ENCODE data around the gene SNX33. TPM values are rescaled to one million over a fixed set of nuclear protein-coding genes. Genes with fewer than 3 reads are reported as not detected.

Gene SNX33
- total and polyA plus RNA-seq, 2 experiments from 2014 or later = 6.2 to 21.2 TPM

DNA sequence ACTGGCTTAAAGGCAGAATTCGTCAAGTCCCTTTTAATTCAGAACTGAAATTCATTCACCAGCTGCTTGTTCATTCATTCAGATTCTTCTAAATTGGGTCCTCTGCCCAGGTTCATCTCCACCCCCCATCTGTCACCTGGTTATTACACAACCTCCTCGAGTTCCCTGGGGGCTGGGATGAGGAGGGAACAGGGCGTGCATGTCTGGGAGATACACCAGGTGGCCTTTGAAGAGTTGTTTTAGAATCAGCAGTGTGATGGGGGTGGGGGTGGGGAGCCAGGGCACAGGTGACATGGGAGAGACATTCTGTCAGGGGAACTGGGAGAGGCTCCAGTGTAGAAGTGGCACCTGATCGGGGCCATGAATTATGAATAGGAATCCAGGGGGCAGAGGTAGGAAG lies 8.2 kb downstream of the SNX33 start:
- H3K79me2 ChIP-seq (replicated peaks; ENCODE audit: insufficient read depth) = peaks cover 47% of the 10 kb centered on the region
- DNase-seq (ENCODE audit: low spot score) (no peak), ATAC-seq (no peak)
- H3F3A ChIP-seq (replicated peaks; ENCODE audit: low read depth) = 0 out of 2 replicates have a peak, but pooled peaks cover 2% of the 10 kb centered on the region
- no peak overlapping the region for H2AFZ ChIP-seq
- H3K4me2 ChIP-seq = no peak overlapping the region
- Mint-ChIP-seq H3K27me3 (ENCODE audit: insufficient read depth, low read depth, poor library complexity) (peaks cover 16% of the 10 kb centered on the region), H3K4me3 (no peak overlapping the region; the same call in 2 of the 3 replicates), H3K4me1 (peaks cover 37% of the 10 kb centered on the region), H3K36me3 (ENCODE audit: low read depth) (peaks cover 18% of the 10 kb centered on the region), H3K27ac (no peak overlapping the region), H3K9me3 (no peaks in the 10 kb centered on the region; the same call in 2 of the 3 replicates)
- no peaks in the 10 kb centered on the region; the same call in 1 of the 2 replicates for H3K36me3 ChIP-seq (ENCODE audit: insufficient read depth)
- no peak overlapping the region for H3K4me3 ChIP-seq
- peaks cover 11% of the 10 kb centered on the region for H4K20me1 ChIP-seq (replicated peaks; ENCODE audit: insufficient read depth)
- H3K9me2 ChIP-seq (ENCODE audit: insufficient read depth) = no peaks in the 10 kb centered on the region
- H3K4me1 ChIP-seq (ENCODE audit: insufficient read depth) = peaks cover under 1% of the 10 kb centered on the region; the same call in 1 of the 2 replicates
- no peaks in the 10 kb centered on the region for H3K27me3 ChIP-seq (ENCODE audit: insufficient read depth)
- no peak for TF ChIP-seq JUNB (IDR thresholded peaks at IDR 0.05; ENCODE audit: unreplicated experiment)
- no peak for TF ChIP-seq CTCF (conservative IDR thresholded peaks at IDR 0.05; ENCODE audit: low read depth in 2 of 2)
- no peak for TF ChIP-seq ZNF114 (CRISPR knock-in tag; IDR thresholded peaks at IDR 0.05)
- TF ChIP-seq STAT1 (IDR thresholded peaks at IDR 0.05; ENCODE audit: unreplicated experiment) = no peak
- TF ChIP-seq POLR2AphosphoS5 (IDR thresholded peaks at IDR 0.05; ENCODE audit: low read depth) = no peak
- TF ChIP-seq, protein P1, sequence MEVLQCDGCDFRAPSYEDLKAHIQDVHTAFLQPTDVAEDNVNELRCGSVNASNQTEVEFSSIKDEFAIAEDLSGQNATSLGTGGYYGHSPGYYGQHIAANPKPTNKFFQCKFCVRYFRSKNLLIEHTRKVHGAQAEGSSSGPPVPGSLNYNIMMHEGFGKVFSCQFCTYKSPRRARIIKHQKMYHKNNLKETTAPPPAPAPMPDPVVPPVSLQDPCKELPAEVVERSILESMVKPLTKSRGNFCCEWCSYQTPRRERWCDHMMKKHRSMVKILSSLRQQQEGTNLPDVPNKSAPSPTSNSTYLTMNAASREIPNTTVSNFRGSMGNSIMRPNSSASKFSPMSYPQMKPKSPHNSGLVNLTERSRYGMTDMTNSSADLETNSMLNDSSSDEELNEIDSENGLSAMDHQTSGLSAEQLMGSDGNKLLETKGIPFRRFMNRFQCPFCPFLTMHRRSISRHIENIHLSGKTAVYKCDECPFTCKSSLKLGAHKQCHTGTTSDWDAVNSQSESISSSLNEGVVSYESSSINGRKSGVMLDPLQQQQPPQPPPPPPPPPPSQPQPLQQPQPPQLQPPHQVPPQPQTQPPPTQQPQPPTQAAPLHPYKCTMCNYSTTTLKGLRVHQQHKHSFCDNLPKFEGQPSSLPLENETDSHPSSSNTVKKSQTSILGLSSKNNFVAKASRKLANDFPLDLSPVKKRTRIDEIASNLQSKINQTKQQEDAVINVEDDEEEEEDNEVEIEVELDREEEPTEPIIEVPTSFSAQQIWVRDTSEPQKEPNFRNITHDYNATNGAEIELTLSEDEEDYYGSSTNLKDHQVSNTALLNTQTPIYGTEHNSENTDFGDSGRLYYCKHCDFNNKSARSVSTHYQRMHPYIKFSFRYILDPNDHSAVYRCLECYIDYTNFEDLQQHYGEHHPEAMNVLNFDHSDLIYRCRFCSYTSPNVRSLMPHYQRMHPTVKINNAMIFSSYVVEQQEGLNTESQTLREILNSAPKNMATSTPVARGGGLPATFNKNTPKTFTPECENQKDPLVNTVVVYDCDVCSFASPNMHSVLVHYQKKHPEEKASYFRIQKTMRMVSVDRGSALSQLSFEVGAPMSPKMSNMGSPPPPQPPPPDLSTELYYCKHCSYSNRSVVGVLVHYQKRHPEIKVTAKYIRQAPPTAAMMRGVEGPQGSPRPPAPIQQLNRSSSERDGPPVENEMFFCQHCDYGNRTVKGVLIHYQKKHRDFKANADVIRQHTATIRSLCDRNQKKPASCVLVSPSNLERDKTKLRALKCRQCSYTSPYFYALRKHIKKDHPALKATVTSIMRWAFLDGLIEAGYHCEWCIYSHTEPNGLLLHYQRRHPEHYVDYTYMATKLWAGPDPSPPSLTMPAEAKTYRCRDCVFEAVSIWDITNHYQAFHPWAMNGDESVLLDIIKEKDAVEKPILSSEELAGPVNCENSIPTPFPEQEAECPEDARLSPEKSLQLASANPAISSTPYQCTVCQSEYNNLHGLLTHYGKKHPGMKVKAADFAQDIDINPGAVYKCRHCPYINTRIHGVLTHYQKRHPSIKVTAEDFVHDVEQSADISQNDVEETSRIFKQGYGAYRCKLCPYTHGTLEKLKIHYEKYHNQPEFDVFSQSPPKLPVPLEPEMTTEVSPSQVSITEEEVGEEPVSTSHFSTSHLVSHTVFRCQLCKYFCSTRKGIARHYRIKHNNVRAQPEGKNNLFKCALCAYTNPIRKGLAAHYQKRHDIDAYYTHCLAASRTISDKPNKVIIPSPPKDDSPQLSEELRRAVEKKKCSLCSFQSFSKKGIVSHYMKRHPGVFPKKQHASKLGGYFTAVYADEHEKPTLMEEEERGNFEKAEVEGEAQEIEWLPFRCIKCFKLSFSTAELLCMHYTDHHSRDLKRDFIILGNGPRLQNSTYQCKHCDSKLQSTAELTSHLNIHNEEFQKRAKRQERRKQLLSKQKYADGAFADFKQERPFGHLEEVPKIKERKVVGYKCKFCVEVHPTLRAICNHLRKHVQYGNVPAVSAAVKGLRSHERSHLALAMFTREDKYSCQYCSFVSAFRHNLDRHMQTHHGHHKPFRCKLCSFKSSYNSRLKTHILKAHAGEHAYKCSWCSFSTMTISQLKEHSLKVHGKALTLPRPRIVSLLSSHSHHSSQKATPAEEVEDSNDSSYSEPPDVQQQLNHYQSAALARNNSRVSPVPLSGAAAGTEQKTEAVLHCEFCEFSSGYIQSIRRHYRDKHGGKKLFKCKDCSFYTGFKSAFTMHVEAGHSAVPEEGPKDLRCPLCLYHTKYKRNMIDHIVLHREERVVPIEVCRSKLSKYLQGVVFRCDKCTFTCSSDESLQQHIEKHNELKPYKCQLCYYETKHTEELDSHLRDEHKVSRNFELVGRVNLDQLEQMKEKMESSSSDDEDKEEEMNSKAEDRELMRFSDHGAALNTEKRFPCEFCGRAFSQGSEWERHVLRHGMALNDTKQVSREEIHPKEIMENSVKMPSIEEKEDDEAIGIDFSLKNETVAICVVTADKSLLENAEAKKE (CRISPR knock-in tag; IDR thresholded peaks at IDR 0.05) = no peak
- no peak for TF ChIP-seq ZNF331 (CRISPR knock-in tag; IDR thresholded peaks at IDR 0.05; ENCODE audit: low read depth)
- TF ChIP-seq, protein P2, sequence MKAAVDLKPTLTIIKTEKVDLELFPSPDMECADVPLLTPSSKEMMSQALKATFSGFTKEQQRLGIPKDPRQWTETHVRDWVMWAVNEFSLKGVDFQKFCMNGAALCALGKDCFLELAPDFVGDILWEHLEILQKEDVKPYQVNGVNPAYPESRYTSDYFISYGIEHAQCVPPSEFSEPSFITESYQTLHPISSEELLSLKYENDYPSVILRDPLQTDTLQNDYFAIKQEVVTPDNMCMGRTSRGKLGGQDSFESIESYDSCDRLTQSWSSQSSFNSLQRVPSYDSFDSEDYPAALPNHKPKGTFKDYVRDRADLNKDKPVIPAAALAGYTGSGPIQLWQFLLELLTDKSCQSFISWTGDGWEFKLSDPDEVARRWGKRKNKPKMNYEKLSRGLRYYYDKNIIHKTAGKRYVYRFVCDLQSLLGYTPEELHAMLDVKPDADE (IDR thresholded peaks at IDR 0.05) = no peak
- H3K27ac ChIP-seq (ENCODE audit: low read depth) = no peak overlapping the region
